Psoas muscle (tissue), 8 donors: ENCODE measurements around the gene BBS1. TPM values are rescaled to one million over a fixed set of nuclear protein-coding genes. Genes with fewer than 3 reads are reported as not detected.

ENCODE experiments used
- ATAC-seq, 4 donors: fragments of 200-7000 bp; cut with Tn5 transposase; one replicate each; pipeline ENCODE4 v1.9.1; 2020; ENCODE audit warnings: moderate library complexity in 3 of 4, mild to moderate bottlenecking in 2 of 4
- DNase-seq, 2 donors: peaks; one replicate each; pipeline ENCODE4 v3.0.0-alpha.2; 2020
- H3K27ac ChIP-seq: fragments of 200-600 bp; one replicate; pipeline ENCODE4 v1.8.0; 2022
- H3K27me3 ChIP-seq, 3 donors: fragments of 200-600 bp in 1 of 3; one replicate each; pipeline versions ENCODE4 v1.6.1 to v1.8.0; 2013 to 2022; ENCODE audit warnings: low read length in 2 of 3, mild to moderate bottlenecking in 2 of 3, moderate library complexity in 1 of 3; ENCODE audit not compliant: insufficient read depth in 3 of 3
- H3K36me3 ChIP-seq, 2 donors: fragments of 200-600 bp in 1 of 2; one replicate each; pipeline versions ENCODE4 v1.6.1 to v1.8.0; 2013 to 2022; ENCODE audit warnings: low read depth in 1 of 2, mild to moderate bottlenecking in 1 of 2, moderate library complexity in 1 of 2; ENCODE audit not compliant: insufficient read depth in 1 of 2
- H3K4me1 ChIP-seq: fragments of 200-600 bp; one replicate; pipeline ENCODE4 v1.8.0; 2022
- H3K4me3 ChIP-seq: fragments of 200-600 bp; one replicate; pipeline ENCODE4 v1.8.0; 2022; ENCODE audit warnings: mild to moderate bottlenecking
- H3K9me3 ChIP-seq: fragments of 200-600 bp; one replicate; pipeline ENCODE4 v1.8.0; 2022
- WGBS, 3 donors: extraction: QIAGEN DNeasy Blood & Tissue Kit; methylation state at CpG; one replicate each; pipeline versions ENCODE4 v1.1.6 to v1.1.7; 2013; 5-methylcytosine and 5-hydroxymethylcytosine counted together
- intact Hi-C, 2 donors: fragments of 100-400 bp; cut with DNase I; formaldehyde crosslinking; loops; one replicate each; pipeline versions ENCODE4 v1.11.0 to v1.14.2; 2022
- polyA plus RNA-seq, 3 donors: library from polyadenylated mRNA; stranded (reverse); fragments of 200-250 nt; gene quantifications; one replicate each; pipeline ENCODE4 v1.2.3, GENCODE V29; 2013
- total RNA-seq, 4 donors: library from RNA; stranded (reverse); fragmentation: NEBNext Ultra II Directional in 2 of 4; extraction: Animal tissue kit (Norgen Biotek cat#: 25700) in 2 of 4; gene quantifications; one replicate each; pipeline versions ENCODE4 v1.2.1 to v1.2.4, GENCODE V29; 2021 to 2023
- TF ChIP-seq, protein P1 (sequence below): fragments of 200-600 bp; IDR thresholded peaks from one replicate; pipeline ENCODE4 v1.8.0; 2022; ENCODE audit warnings: antibody characterized with exemption
- donor health status: healthy with polysubstance abuse.
- donor health status: DM: no; HTN: no; CAD: no; lungs with moderate emphysema.
- donor health status: Bipolar disorder and iron deficiency.
- donor health status: healthy.
- donor health status: DM: yes; HTN: yes; CAD: no.
- donor health status: DM: no; HTN: no; CAD: no.
- donor health status: DM: no; HTN: no; CAD: no.
- donor health status: DM: yes; HTN: yes; CAD: no.

BBS1 gene
- total and polyA plus RNA-seq, 7 donors = 4.4 to 15.3 (median 10.9) TPM

DNA sequence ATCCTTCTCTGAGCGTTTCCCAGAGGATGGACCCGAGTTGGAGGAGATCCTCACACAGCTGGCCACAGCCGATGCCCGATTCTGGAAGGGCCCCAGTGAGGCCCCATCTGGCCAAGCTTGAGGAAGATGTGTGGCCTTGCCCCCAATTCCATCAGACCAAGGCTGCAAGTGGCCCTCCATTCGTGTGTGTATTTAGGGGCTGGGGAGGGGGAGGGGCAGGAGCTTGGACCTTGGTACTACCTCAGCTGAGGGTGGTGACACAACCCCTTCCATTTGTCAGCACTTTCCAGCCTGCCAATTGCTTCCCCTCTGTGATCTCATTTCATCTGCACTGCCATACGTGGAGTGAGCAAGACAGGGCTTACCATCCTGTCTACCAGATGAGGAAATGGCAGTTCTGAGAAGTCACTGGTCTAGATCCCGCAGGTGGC is 1.3 kb upstream of the BBS1 start:
- intact Hi-C loops = no loop called here
- H3K27ac ChIP-seq = no peak overlapping the region
- H3K9me3 ChIP-seq = no peaks in the 10 kb centered on the region
- no peak overlapping the region for H3K4me3 ChIP-seq
- H3K4me1 ChIP-seq = peaks cover 12% of the 10 kb centered on the region
- ATAC-seq (peak in 2 of 4 donors; percentile 11 to 57), DNase-seq (peak in 1 of 2 donors; percentile 44)
- no peaks in the 10 kb centered on the region for H3K27me3 ChIP-seq
- TF ChIP-seq, protein P1, sequence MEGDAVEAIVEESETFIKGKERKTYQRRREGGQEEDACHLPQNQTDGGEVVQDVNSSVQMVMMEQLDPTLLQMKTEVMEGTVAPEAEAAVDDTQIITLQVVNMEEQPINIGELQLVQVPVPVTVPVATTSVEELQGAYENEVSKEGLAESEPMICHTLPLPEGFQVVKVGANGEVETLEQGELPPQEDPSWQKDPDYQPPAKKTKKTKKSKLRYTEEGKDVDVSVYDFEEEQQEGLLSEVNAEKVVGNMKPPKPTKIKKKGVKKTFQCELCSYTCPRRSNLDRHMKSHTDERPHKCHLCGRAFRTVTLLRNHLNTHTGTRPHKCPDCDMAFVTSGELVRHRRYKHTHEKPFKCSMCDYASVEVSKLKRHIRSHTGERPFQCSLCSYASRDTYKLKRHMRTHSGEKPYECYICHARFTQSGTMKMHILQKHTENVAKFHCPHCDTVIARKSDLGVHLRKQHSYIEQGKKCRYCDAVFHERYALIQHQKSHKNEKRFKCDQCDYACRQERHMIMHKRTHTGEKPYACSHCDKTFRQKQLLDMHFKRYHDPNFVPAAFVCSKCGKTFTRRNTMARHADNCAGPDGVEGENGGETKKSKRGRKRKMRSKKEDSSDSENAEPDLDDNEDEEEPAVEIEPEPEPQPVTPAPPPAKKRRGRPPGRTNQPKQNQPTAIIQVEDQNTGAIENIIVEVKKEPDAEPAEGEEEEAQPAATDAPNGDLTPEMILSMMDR = no peak
- H3K36me3 ChIP-seq = peaks cover 0 to 31% of the 10 kb centered on the region in 2 donors
- WGBS, 3 donors = 32 to 41% (median 35%) methylated on average over 7 of the region's 7 CpGs

DNA sequence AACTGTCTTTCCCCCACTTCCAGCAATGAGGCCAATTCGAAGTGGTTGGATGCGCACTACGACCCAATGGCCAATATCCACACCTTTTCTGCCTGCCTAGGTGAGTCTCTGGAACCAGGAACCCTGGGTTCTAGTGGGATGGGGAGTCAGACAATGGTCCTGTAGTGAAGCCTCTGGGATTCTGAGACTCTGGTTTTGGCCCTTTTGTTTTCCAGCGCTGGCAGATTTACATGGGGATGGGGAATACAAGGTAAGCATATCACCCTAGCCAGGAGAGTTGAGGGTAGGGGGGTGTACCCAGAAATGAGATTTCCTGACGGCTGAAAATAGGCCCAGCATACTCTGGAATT is 530 bp downstream of the BBS1 start:
- no peak for DNase-seq
- Histone ChIP-seq H3K27me3 (no peaks in the 10 kb centered on the region), H3K36me3 (peaks cover 0 to 31% of the 10 kb centered on the region in 2 donors), H3K9me3 (no peaks in the 10 kb centered on the region), H3K4me1 (peaks cover 12% of the 10 kb centered on the region), H3K4me3 (peak overlapping the region; percentile 89), H3K27ac (no peak overlapping the region)
- intact Hi-C loops = no loop called here
- 2 to 7% (median 3%) methylated on average over 5 of the region's 5 CpGs for WGBS, 3 donors
- TF ChIP-seq, protein P1 = no peak
- ATAC-seq = peak in 2 of 4 donors; percentile 2 to 5

DNA sequence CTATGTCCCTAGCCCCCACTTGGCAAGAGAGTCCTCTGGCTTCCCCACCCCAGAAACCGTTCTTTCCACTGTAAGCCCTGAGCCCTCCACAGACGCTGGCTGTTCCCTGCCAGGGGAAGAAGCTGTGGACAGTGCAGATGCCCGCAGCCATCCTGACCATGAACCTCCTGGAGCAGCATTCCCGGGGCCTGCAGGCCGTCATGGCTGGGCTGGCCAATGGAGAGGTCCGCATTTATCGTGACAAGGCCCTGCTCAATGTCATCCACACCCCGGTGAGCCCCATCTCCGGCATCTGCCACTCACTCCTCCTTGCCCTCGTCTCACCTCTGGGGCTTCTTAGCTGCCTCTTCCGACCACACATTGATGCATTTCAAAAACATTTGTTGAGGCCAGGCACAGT is 13.2 kb downstream of the BBS1 start:
- Histone ChIP-seq H3K27ac (no peak overlapping the region), H3K4me3 (no peak overlapping the region), H3K27me3 (no peaks in the 10 kb centered on the region), H3K4me1 (no peaks in the 10 kb centered on the region), H3K9me3 (no peaks in the 10 kb centered on the region), H3K36me3 (peaks cover 3 to 67% of the 10 kb centered on the region in 2 donors)
- 87 to 91% (median 87%) methylated on average over 11 of the region's 11 CpGs for WGBS, 3 donors
- intact Hi-C loops = no loop called here
- peak in 2 of 4 donors; percentile 4 to 21 for ATAC-seq
- TF ChIP-seq, protein P1 = no peak
- peak in 1 of 2 donors; percentile 44 for DNase-seq

DNA sequence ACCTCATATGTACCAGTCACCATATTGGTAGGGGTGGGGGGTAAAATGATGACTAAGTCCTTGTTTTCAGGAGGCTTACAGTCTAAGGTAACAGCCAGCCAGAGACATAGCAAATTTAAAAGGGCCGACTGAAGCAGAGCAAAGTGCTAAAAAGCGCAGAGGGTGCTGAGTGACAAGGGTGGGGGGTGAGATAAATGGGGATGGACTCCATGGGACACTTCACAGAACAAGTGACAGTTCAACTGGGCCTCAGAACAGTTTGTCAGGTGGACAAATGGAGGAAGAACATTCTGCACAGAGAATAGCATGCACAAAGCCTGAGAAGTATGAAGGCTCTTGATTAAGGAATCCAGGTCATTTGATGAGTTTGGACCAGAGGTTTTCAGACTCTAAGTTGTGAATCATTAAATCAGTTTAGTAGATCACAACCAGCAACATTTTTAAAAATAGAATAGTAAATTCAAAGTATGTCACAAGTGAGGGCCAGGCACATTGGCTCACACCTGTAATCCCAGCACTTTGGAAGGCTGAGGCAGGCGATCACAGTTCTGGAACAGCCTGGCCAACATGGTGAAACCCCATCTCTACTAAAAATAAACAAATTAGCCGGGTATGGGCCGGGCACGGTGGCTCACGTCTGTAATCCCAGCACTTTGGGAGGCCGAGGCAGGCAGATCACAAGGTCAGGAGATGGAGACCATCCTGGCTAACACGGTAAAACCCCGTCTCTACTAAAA is 14.0 kb downstream of the BBS1 start:
- Histone ChIP-seq H3K9me3 (no peaks in the 10 kb centered on the region), H3K4me1 (no peaks in the 10 kb centered on the region), H3K27me3 (no peaks in the 10 kb centered on the region), H3K4me3 (no peak overlapping the region), H3K36me3 (peaks cover 3 to 59% of the 10 kb centered on the region in 2 donors), H3K27ac (peak overlapping the region; percentile 51)
- DNase-seq (peak in 1 of 2 donors; percentile 75), ATAC-seq (peak; percentile 63 to 95 (median 93))
- intact Hi-C loops = no loop called here
- 36 to 63% (median 41%) methylated on average over 10 of the region's 10 CpGs for WGBS, 3 donors
- TF ChIP-seq, protein P1 = no peak

DNA sequence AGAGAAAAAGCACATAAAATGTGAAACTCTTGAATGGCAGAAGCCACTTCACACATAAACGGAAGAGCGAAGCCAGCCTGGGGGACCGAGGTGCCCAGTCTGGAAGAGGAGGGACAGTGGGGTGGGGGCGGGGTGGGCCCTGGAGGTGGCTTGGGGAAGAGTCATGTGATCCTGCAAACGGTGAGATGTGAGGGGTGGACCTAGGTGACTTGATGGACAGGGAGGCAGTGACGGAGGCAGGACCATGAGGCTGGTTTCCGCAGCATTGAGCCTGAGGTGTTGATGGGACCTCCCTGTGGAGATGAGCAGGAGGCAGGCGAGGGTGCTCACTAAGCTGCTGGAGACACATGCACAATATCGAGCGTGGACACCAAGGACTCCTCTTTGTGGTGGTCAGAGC is 18.6 kb downstream of the BBS1 start:
- Histone ChIP-seq H3K36me3 (peaks cover 0 to 44% of the 10 kb centered on the region in 2 donors), H3K27ac (no peak overlapping the region), H3K4me3 (no peak overlapping the region), H3K9me3 (no peaks in the 10 kb centered on the region), H3K4me1 (peaks cover 2% of the 10 kb centered on the region), H3K27me3 (no peaks in the 10 kb centered on the region)
- DNase-seq (no peak), ATAC-seq (no peak)
- 76 to 83% (median 81%) methylated on average over 10 of the region's 10 CpGs for WGBS, 3 donors
- intact Hi-C loops = no loop called here
- TF ChIP-seq, protein P1 = no peak
